ENCODE data around the gene XG.
"Not testable (repeated sequence)": the region's sequence is repeated elsewhere in the genome, so short reads cannot be mapped to it uniquely, and the experiment has no call there.

XG gene

DNA sequence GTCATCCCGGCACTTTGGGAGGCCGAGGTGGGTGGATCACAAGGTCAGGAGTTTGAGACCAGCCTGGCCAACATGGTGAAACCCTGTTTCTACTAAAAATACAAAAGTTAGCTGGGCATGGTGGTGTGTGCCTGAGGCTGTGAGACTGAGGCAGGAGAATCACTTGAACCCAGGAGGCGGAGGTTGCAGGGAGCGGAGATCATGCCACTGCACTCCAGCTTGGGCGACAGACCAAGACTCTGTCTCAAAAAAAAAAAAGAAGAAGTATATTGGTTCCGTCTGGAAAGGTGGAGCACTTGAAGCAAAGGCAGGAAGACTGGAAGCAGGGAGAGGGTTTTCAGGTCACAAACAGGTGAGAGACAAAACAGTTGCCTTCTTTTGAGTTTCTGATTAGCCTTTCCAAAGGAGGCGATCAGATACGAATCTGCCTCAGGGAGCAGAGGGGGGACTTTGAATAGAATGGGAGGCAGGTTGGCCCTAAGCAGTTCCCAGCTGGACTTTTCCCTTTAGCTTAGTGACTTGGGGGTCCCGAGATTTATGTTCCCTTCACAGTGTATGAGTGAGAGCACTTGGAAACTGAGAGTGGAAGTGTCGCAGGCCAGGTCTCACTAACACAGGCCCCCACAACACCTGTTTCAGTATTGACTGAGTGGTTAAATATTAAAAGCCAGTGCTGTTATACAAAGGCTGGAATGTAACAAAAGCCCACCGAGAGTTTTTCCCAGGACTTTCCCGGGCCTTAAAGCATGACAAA lies 28.8 kb downstream of the XG start:
- not testable (repeated sequence) for DNase-seq (ENCODE audit: low read depth)

GRCh38 chrX:2781226-2781571 lies 29.4 kb downstream of the XG start:
- DNase-seq (ENCODE audit: low read depth) = no peak

- DNase-seq (ENCODE audit: low read depth) = no peak
Measured at GRCh38 chrX:2781698-2782097, 29.9 kb downstream of the XG start.

DNA sequence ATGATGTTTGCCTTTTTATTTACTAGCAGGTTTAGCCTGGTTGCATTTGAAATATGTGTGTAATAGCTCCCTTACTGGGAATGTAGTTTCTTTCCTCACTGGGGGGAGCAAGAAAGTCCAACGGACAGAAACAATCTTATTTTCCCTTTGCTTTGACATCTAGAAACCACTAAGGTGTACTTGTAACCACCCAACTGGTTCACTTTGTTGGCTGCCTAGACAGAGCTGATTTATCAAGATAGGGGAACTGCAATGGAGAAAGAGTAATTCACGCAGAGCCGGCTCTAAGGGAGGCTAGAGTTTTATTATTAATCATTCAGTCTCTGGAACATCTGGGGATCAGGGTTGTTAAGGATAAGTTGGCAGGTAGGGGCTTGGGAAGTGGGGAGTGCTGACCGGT lies 30.3 kb downstream of the XG start:
- DNase-seq (ENCODE audit: low read depth) = no peak

GRCh38 chrX:2782778-2783177 lies 30.9 kb downstream of the XG start:
- no peak for DNase-seq (ENCODE audit: low read depth)

GRCh38 chrX:2784026-2784425 lies 32.2 kb downstream of the XG start:
- DNase-seq (ENCODE audit: low read depth) = no peak

- no peak for DNase-seq (ENCODE audit: low read depth)
Measured at GRCh38 chrX:2785538-2785937, 33.7 kb downstream of the XG start.

GRCh38 chrX:2788980-2789379 lies 37.1 kb downstream of the XG start:
- no peak for DNase-seq (ENCODE audit: low read depth)

- no peak for DNase-seq (ENCODE audit: low read depth)
Measured at GRCh38 chrX:2789569-2789968, 37.7 kb downstream of the XG start.

GRCh38 chrX:2793752-2794151 lies 41.9 kb downstream of the XG start:
- no peak for DNase-seq (ENCODE audit: low read depth)

- DNase-seq (ENCODE audit: low read depth) = no peak
Measured at GRCh38 chrX:2794336-2794735, 42.5 kb downstream of the XG start.

DNA sequence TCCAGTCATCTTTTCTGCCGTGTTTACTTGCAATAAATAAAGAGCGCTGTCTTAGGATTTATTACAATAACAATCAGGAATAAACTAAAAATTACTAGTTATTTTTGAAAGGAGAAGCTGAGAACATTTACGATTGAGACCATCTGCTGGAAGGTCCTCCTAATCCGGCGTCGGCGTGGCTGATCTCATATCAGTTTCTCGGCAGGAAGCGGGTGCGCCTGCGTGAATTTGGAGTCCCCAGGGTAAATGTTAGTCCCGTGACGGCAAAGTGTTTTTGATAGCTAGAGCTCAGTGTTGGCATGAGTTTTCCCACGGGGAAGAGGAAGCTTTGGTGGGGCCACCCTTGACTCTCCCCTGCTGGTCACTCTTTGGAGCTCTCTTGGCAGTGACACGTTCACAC lies 45.0 kb downstream of the XG start:
- DNase-seq (ENCODE audit: low read depth) = not testable (repeated sequence)

- DNase-seq (ENCODE audit: low read depth) = no peak
Measured at GRCh38 chrX:2799369-2799768, 47.5 kb downstream of the XG start.

- not testable (repeated sequence) for DNase-seq (ENCODE audit: low read depth)
Measured at GRCh38 chrX:2799980-2800379, 48.1 kb downstream of the XG start.

DNA sequence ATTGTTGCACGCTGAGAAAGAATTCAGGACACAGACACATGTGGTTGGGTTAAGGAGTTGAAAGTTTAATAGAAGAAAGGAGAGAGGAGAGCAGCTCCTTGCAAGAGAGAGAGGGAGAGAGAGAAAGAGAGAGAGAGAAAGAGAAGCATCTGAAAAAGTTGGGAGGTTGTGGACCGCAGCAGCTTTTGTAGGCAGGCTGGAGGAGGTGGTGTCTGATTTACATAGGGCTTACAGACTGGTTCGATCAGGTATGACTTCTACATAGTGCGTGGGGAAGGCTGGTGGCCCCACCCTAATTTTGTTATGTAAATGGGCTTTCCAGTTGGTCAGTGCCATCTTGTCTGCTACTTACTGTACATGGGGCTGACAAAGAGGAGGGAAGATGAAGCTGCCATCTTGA lies 49.4 kb downstream of the XG start:
- DNase-seq (ENCODE audit: low read depth) = no peak

DNA sequence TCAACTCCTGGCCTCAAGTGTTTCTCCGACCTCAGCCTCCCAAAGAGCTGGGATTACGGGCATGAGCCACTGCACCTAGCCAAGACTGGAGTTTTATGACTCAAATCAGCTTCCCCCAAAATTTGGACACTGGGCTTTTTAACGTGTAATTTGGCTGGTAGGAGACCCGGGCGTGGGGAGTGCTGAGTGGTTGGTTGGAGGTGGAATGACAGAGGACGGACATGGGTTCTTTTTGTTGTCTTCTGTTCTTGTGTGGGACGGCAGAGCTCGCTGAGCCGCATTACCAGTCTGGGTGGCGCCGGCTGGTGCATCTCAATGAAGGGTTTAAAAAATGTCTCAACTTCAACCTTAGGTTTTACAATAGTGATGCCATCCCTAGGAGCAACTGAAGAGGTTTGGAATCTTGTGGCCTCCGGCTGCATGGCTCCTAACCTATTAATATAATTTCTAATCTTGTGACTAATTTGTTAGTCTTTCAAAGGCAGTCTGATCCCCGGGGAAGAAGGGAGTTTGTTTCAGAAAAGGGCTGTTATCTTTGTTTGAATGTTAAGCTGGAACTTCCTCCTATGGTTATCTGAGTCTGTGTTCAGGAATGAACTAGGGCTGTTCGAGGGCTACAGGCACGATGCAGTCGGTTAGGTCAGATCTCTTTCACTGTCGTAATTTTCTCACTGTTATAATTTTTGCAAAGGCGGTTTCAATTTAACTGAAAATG lies 50.7 kb downstream of the XG start:
- DNase-seq (ENCODE audit: low read depth) = not testable (repeated sequence)

DNA sequence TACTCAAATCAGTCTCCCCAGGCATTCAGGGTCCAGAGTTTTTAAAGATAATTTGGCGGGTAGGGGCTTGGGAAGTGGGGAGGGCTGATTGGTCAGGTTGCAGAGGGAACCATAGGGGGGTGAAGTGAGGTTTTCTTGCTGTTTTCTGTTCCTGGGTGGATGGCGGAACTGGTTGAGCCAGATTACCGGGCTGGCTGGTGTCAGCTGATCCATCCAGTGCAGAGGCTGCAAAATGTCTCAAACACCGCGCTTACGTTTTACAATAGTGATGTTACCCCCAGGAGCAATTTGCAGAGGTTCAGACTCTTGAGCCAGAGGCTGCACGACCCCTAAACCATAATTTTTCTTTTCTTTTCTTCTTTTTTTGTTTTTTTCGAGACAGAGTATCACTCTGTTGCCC lies 51.6 kb downstream of the XG start:
- not testable (repeated sequence) for DNase-seq (ENCODE audit: low read depth)

DNA sequence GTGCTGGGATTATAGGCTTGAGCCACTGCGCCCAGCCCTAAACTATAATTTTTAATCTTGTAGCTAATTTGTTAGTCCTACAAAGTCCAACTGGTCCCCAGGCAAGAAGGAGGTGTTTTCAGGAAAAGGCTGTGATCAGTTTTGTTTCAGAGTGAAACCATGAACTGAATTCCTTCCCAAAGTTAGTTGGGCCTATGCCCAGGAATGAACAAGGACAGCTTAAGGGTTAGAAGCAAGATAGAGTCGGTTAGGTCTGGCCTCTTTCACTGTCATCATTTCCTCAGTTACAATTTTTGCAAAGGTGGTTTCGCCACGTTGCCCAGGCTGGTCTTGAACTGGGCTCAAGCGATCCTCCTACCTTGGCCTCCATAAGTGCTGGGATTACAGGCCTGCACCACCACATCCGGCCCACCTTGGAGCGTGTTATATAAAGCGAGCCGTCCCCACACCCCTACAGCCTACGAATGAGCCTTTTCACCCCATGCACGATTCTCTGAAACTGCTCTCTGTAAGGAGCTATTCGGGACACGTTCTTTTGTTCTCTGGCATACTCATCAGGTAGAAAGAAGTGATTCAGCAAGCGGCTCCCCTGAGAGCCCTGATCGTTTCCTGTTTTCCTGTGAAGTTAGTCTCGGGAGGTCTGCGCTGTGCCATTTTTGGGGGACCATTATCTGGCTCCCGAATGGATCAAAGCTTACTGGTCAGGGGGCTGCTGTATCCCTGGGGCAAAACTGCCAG lies 52.4 kb downstream of the XG start:
- DNase-seq (ENCODE audit: low read depth) = not testable (repeated sequence)

GRCh38 chrX:2804858-2805257 lies 53.0 kb downstream of the XG start:
- DNase-seq (ENCODE audit: low read depth) = peak; percentile 62

GRCh38 chrX:2811271-2811670 lies 59.4 kb downstream of the XG start:
- peak; percentile 1 for DNase-seq (ENCODE audit: low read depth)

DNA sequence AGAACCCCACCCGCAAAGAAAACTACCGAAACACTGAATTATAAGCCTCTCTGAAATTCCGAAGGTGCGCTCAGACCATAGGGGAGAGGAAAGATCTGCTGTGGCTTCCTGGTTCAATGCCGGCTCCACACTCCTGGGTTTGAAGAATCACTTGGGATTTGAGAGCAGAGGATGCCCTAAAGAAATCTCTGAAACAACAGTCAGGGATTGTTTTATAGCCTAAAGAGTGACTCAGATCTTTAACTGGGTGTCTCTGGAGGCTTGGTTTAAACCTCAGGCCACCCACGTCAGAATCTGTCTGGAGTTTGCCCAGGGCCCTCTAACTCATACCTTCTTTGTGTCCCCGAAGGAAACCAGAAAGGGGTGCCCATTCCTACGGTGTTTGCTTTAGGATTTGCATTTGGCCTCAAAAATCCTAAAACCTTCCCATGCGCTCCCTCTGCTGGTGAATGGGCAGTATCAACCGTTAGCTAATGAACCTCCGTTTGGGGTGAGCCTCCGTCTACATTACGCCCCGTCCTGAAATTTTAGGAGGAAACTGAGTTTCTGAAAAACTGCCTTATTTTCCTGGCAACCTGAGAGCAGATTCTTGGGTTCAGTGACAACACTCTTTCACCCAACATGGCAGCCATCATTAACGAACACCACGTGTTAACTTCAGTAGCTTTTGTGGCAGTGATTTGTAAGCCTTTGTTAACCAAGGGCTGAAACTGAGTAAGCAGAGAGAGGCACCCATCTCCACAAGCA lies 60.5 kb downstream of the XG start:
- peak; percentile 27 for DNase-seq (ENCODE audit: low read depth)

GRCh38 chrX:2817036-2817435 lies 65.2 kb downstream of the XG start:
- DNase-seq (ENCODE audit: low read depth) = no peak
